Activated gamma-delta T cell treated with anti-CD3 and anti-CD28 coated beads, Interleukin-2, amount 50 U/mL, for 16 hours (primary cell): ENCODE measurements around the gene NUP188.
A peak's percentile ranks its signal among the peaks of the same experiment; 100 is the strongest.

Experiments used
- DNase-seq: peaks from one replicate; pipeline ENCODE4 v3.0.0-alpha.2; 2020; ENCODE audit warnings: low read depth

NUP188 gene

GRCh38 chr9:129007766-129008468 is 60.4 kb downstream of the NUP188 start:
- no peak for DNase-seq

GRCh38 chr9:129008469-129008965 is 61.0 kb downstream of the NUP188 start:
- no peak for DNase-seq

- no peak for DNase-seq
These were observed 61.6 kb downstream of the NUP188 start for GRCh38 chr9:129008986-129009583.

GRCh38 chr9:129009584-129010141 is 62.2 kb downstream of the NUP188 start:
- no peak for DNase-seq

- DNase-seq = no peak
These were observed 62.9 kb downstream of the NUP188 start for GRCh38 chr9:129010267-129010975.

- no peak for DNase-seq
These were observed 63.7 kb downstream of the NUP188 start for GRCh38 chr9:129011170-129011569.

- no peak for DNase-seq
These were observed 64.3 kb downstream of the NUP188 start for GRCh38 chr9:129011761-129012181.

- no peak for DNase-seq
These were observed 64.8 kb downstream of the NUP188 start for GRCh38 chr9:129012343-129012742.

- no peak for DNase-seq
These were observed 65.5 kb downstream of the NUP188 start for GRCh38 chr9:129012893-129013448.

- DNase-seq = no peak
These were observed 66.2 kb downstream of the NUP188 start for GRCh38 chr9:129013674-129014073.

GRCh38 chr9:129014124-129014523 is 66.6 kb downstream of the NUP188 start:
- DNase-seq = no peak

- no peak for DNase-seq
These were observed 67.1 kb downstream of the NUP188 start for GRCh38 chr9:129014608-129015007.

GRCh38 chr9:129021091-129021490 is 73.6 kb downstream of the NUP188 start:
- DNase-seq = no peak

- DNase-seq = no peak
These were observed 74.5 kb downstream of the NUP188 start for GRCh38 chr9:129022037-129022436.

- no peak for DNase-seq
These were observed 75.8 kb downstream of the NUP188 start for GRCh38 chr9:129023036-129023907.

GRCh38 chr9:129023908-129024233 is 76.4 kb downstream of the NUP188 start:
- no peak for DNase-seq

GRCh38 chr9:129026442-129027223 is 79.1 kb downstream of the NUP188 start:
- no peak for DNase-seq

- DNase-seq = no peak
These were observed 79.8 kb downstream of the NUP188 start for GRCh38 chr9:129027224-129027684.

- peak; percentile 57 for DNase-seq
These were observed 80.2 kb downstream of the NUP188 start for GRCh38 chr9:129027685-129028191.

GRCh38 chr9:129028192-129028966 is 80.9 kb downstream of the NUP188 start, which contains the start of gene SH3GLB2:
SH3GLB2 (minus strand) TSS chr9:129028331; CDS start chr9:129028154, 177 bp downstream.
- peak; percentile 90 for DNase-seq
